IMR-90 (cell line): ENCODE results near the gene BRF1. TPM values are rescaled to one million over a fixed set of nuclear protein-coding genes. Genes with fewer than 3 reads are reported as not detected.

Source experiments
- ATAC-seq: fragments of 200-7000 bp; cut with Tn5 transposase; 2 replicates; pipeline ENCODE4 v1.9.1; 2020; ENCODE audit warnings: low read depth, mild to moderate bottlenecking, moderate library complexity
- BruUV-seq: library from RNA; stranded (reverse); fragments of 400-500 nt; replicated peaks from 2 replicates; lab custom pipeline; 2021; lab: Mats Ljungman, UMichigan
- CTCF ChIA-PET: fragments of 300-600 bp; formaldehyde crosslinking; extraction: SDS; loops from one replicate; lab custom pipeline; 2021; ENCODE audit warnings: antibody characterized with exemption; lab: Yijun Ruan, JAX
- POLR2A ChIA-PET: fragments of 300-600 bp; sonication (Branson Sonifier 250); formaldehyde crosslinking; loops from one replicate; lab custom pipeline; 2022; ENCODE audit warnings: antibody characterized with exemption; ENCODE audit not compliant: unreplicated experiment; lab: Charles Lee
- DNase-seq: peaks from one replicate; pipeline ENCODE4 v3.0.0; 2013
- H2AFZ ChIP-seq: replicated peaks from 2 replicates; pipeline ENCODE3; 2013; ENCODE audit warnings: low read length, mild to moderate bottlenecking; ENCODE audit not compliant: poor library complexity
- H2AK5ac ChIP-seq: 2 replicates; pipeline ENCODE4 v1.6.1; 2013; ENCODE audit warnings: low read depth, low read length, inconsistent platforms
- H2AK9ac ChIP-seq: replicated peaks from 2 replicates; pipeline ENCODE3; 2013; ENCODE audit warnings: mild to moderate bottlenecking, low read depth, low read length, moderate library complexity; ENCODE audit not compliant: poor library complexity
- H2BK120ac ChIP-seq: 2 replicates; pipeline ENCODE4 v1.6.1; 2013; ENCODE audit warnings: low read depth, low read length, inconsistent platforms
- H2BK15ac ChIP-seq: 3 replicates; pipeline ENCODE4 v1.6.1; 2013; ENCODE audit warnings: low read depth, low read length, inconsistent platforms
- H2BK20ac ChIP-seq: 2 replicates; pipeline ENCODE4 v1.6.1; 2013; ENCODE audit warnings: low read depth, mild to moderate bottlenecking, inconsistent platforms, low read length, moderate library complexity
- H2BK5ac ChIP-seq: 2 replicates; pipeline ENCODE4 v1.6.1; 2013; ENCODE audit warnings: mild to moderate bottlenecking, low read depth, low read length, inconsistent platforms; ENCODE audit not compliant: poor library complexity, severe bottlenecking
- H3K14ac ChIP-seq: replicated peaks from 2 replicates; pipeline ENCODE4 v1.6.1; 2013; ENCODE audit warnings: low read depth, low read length, inconsistent platforms
- H3K18ac ChIP-seq: 2 replicates; pipeline ENCODE4 v1.6.1; 2013; ENCODE audit warnings: low read depth, low read length, control low read depth
- H3K23ac ChIP-seq: 2 replicates; pipeline ENCODE4 v1.6.1; 2013; ENCODE audit warnings: low read depth, low read length, inconsistent platforms
- H3K27ac ChIP-seq: 2 replicates; pipeline ENCODE4 v1.5.1; 2013; ENCODE audit warnings: mild to moderate bottlenecking, control low read depth, low read length; ENCODE audit not compliant: insufficient read depth
- H3K27me3 ChIP-seq: 2 replicates; pipeline ENCODE4 v1.6.1; 2013; ENCODE audit warnings: low read length; ENCODE audit not compliant: control insufficient read depth, insufficient read depth
- H3K36me3 ChIP-seq: 2 replicates; pipeline ENCODE4 v1.6.1; 2013; ENCODE audit warnings: low read length, mixed read lengths; ENCODE audit not compliant: control insufficient read depth, insufficient read depth
- H3K4ac ChIP-seq: 2 replicates; pipeline ENCODE4 v1.6.1; 2013; ENCODE audit warnings: low read depth, low read length, inconsistent platforms
- H3K4me1 ChIP-seq: 2 replicates; pipeline ENCODE4 v1.6.1; 2013; ENCODE audit warnings: low read length, mixed read lengths; ENCODE audit not compliant: control insufficient read depth, insufficient read depth
- H3K4me2 ChIP-seq: 2 replicates; pipeline ENCODE4 v1.6.1; 2013; ENCODE audit warnings: low read depth, mild to moderate bottlenecking, control low read depth, low read length, moderate library complexity
- H3K4me3 ChIP-seq: 2 replicates; pipeline ENCODE4 v1.5.1; 2013; ENCODE audit warnings: low read depth, mild to moderate bottlenecking, control low read depth, low read length, moderate library complexity; ENCODE audit not compliant: insufficient read depth
- H3K56ac ChIP-seq: 2 replicates; pipeline ENCODE4 v1.6.1; 2013; ENCODE audit warnings: low read length, inconsistent platforms; ENCODE audit not compliant: insufficient read depth; ENCODE audit errors: extremely low read depth
- H3K79me1 ChIP-seq, 2 experiments: 2 replicates each; pipeline ENCODE4 v1.6.1; 2013; ENCODE audit warnings: low read length in 2 of 2, inconsistent platforms in 1 of 2, low read depth in 1 of 2
- H3K9ac ChIP-seq: 2 replicates; pipeline ENCODE4 v1.6.1; 2013; ENCODE audit warnings: low read depth, low read length, control low read depth
- H3K9me1 ChIP-seq: 2 replicates; pipeline ENCODE4 v1.6.1; 2013; ENCODE audit warnings: low read length, inconsistent platforms; ENCODE audit not compliant: insufficient read depth
- H3K9me3 ChIP-seq: 2 replicates; pipeline ENCODE4 v1.6.1; 2013; ENCODE audit warnings: low read length; ENCODE audit not compliant: control insufficient read depth, insufficient read depth
- H4K20me1 ChIP-seq: 2 replicates; pipeline ENCODE4 v1.6.1; 2013; ENCODE audit warnings: low read length, inconsistent platforms; ENCODE audit not compliant: insufficient read depth
- H4K5ac ChIP-seq: 2 replicates; pipeline ENCODE4 v1.6.1; 2013; ENCODE audit warnings: mild to moderate bottlenecking, low read depth, low read length, control low read depth
- H4K8ac ChIP-seq, 2 experiments: 2 replicates each; pipeline ENCODE4 v1.6.1; 2013; ENCODE audit warnings: low read depth in 2 of 2, low read length in 2 of 2, control low read depth in 1 of 2, inconsistent platforms in 1 of 2
- H4K91ac ChIP-seq: 2 replicates; pipeline ENCODE4 v1.6.1; 2013; ENCODE audit warnings: low read depth, low read length, inconsistent platforms; ENCODE audit not compliant: insufficient read depth
- BHLHE40 ChIP-seq: fragments of 150-350 bp; IDR thresholded peaks from 2 replicates; pipeline ENCODE4 v1.6.1; 2016; ENCODE audit warnings: mild to moderate bottlenecking, low read depth, low read length
- CEBPB ChIP-seq: IDR thresholded peaks from 2 replicates; pipeline ENCODE4 v1.6.1; 2012; ENCODE audit warnings: low read depth, low read length, improper control_type of control experiment
- CTCF ChIP-seq: conservative IDR thresholded peaks from 2 replicates; pipeline ENCODE4 v1.5.1; 2012; ENCODE audit warnings: mild to moderate bottlenecking, low read depth, low read length, improper control_type of control experiment
- ELK1 ChIP-seq: fragments of 150-350 bp; IDR thresholded peaks from 2 replicates; pipeline ENCODE4 v1.6.1; 2016; ENCODE audit warnings: low read depth, mild to moderate bottlenecking, low read length, moderate library complexity, borderline replicate concordance
- FOS ChIP-seq: fragments of 150-350 bp; IDR thresholded peaks from 2 replicates; pipeline ENCODE4 v1.6.1; 2016; ENCODE audit warnings: low read depth, low read length
- MAFK ChIP-seq: IDR thresholded peaks from 2 replicates; pipeline ENCODE4 v1.6.1; 2012; ENCODE audit warnings: low read depth, low read length, improper control_type of control experiment
- MXI1 ChIP-seq: IDR thresholded peaks from 2 replicates; pipeline ENCODE4 v1.6.1; 2012; ENCODE audit warnings: low read depth, mild to moderate bottlenecking, low read length, moderate library complexity, borderline replicate concordance
- NFE2L2 ChIP-seq: fragments of 150-350 bp; IDR thresholded peaks from 2 replicates; pipeline ENCODE4 v1.6.1; 2016; ENCODE audit warnings: low read depth, mild to moderate bottlenecking, low read length
- POLR2A ChIP-seq: IDR thresholded peaks from 2 replicates; pipeline ENCODE4 v1.6.1; 2012; ENCODE audit warnings: mild to moderate bottlenecking, low read depth, low read length
- RAD21 ChIP-seq: IDR thresholded peaks from 2 replicates; pipeline ENCODE4 v1.6.1; 2012; ENCODE audit warnings: low read length, improper control_type of control experiment
- RCOR1 ChIP-seq: IDR thresholded peaks from 2 replicates; pipeline ENCODE4 v1.6.1; 2012; ENCODE audit warnings: mild to moderate bottlenecking, low read length, improper control_type of control experiment; ENCODE audit not compliant: insufficient replicate concordance
- RFX5 ChIP-seq: IDR thresholded peaks from 2 replicates; pipeline ENCODE4 v1.8.0; 2012; ENCODE audit warnings: low read depth, mild to moderate bottlenecking, low read length, moderate library complexity
- SMC3 ChIP-seq: fragments of 150-350 bp; IDR thresholded peaks from 2 replicates; pipeline ENCODE4 v1.6.1; 2016; ENCODE audit warnings: low read depth, mild to moderate bottlenecking, antibody characterized with exemption, low read length, moderate library complexity
- USF2 ChIP-seq: fragments of 150-350 bp; IDR thresholded peaks from 2 replicates; pipeline ENCODE4 v1.6.1; 2017; ENCODE audit warnings: mild to moderate bottlenecking, antibody characterized with exemption, low read length, low read depth
- WGBS, 2 experiments: methylation state at CpG; one replicate each; pipeline versions ENCODE4 v1.1.5 to v1.1.7; 2013; ENCODE audit warnings: missing lambda C conversion rate in 2 of 2; ENCODE audit not compliant: insufficient read length in 1 of 2; ENCODE audit errors: extremely low coverage in 2 of 2; 5-methylcytosine and 5-hydroxymethylcytosine counted together
- dilution Hi-C: fragments of 300-500 bp; cut with HindIII; formaldehyde crosslinking; loops from one replicate; pipeline ENCODE4 v1.14.3; 2018; ENCODE audit warnings: low sequenced_read_pairs; ENCODE audit not compliant: unreplicated experiment
- in situ Hi-C: fragments of 300-500 bp; cut with MboI; formaldehyde crosslinking; loops from 3 replicates; pipeline ENCODE4 v1.14.3; 2019; ENCODE audit warnings: low sequenced_read_pairs, inconsistent platforms, mixed read lengths
- intact Hi-C: fragments of 100-400 bp; cut with micrococcal nuclease; formaldehyde crosslinking; loops from 2 replicates; pipeline ENCODE4 v1.10.0; 2022
- polyA plus RNA-seq, 3 experiments: library from polyadenylated mRNA; depleted of rRNA; stranded (reverse); fragments of >200 nt; gene quantifications; 2 replicates each; pipeline ENCODE4 v1.2.3, GENCODE V29; 2012; ENCODE audit warnings: low replicate concordance in 1 of 3
- total RNA-seq: library from RNA; depleted of rRNA; stranded (reverse); fragments of >200 nt; gene quantifications from 2 replicates; pipeline ENCODE4 v1.2.3, GENCODE V29; 2012

The BRF1 gene
- total and polyA plus RNA-seq, 2 of the 4 experiments (the other 2 are of a cell fraction): 12.4 to 16.7 TPM

GRCh38 chr14:105228562-105228961 is 72.2 kb downstream of the BRF1 start:
- no peak overlapping the region for H3K18ac ChIP-seq
- ATAC-seq (no peak), DNase-seq (no peak)
- BruUV-seq: no TSS peak
- H3K36me3 ChIP-seq: peaks cover 15% of the 10 kb centered on the region
- no peak overlapping the region for H3K4me2 ChIP-seq
- no peak overlapping the region for H3K4ac ChIP-seq
- no peak overlapping the region for H4K8ac ChIP-seq
- H2BK5ac ChIP-seq: no peak overlapping the region
- H2AFZ ChIP-seq: no peak overlapping the region
- no peaks in the 10 kb centered on the region for H3K9me1 ChIP-seq
- H2AK5ac ChIP-seq: no peak overlapping the region
- WGBS, 2 experiments: 75% methylated on average over 7 of the region's 17 CpGs; no CpG with 5 or more reads in 1 of the 2 experiments
- no peak overlapping the region for H4K5ac ChIP-seq
- H2BK15ac ChIP-seq: no peak overlapping the region
- H2BK20ac ChIP-seq: no peak overlapping the region
- no peak overlapping the region for H3K23ac ChIP-seq
- ChIA-PET CTCF (no interaction called here), POLR2A (no interaction called here)
- H3K56ac ChIP-seq: no peak overlapping the region
- H3K9me3 ChIP-seq: no peaks in the 10 kb centered on the region
- H2AK9ac ChIP-seq: peak overlapping the region; percentile 25
- no peak overlapping the region for H3K27ac ChIP-seq
- no peak overlapping the region for H3K14ac ChIP-seq
- no peak overlapping the region for H2BK120ac ChIP-seq
- intact Hi-C loops: no loop called here
- dilution Hi-C loops: no loop called here
- H3K4me1 ChIP-seq: no peaks in the 10 kb centered on the region
- no peaks in the 10 kb centered on the region; the same call in 1 of the 2 replicates for H4K20me1 ChIP-seq
- H3K79me1 ChIP-seq: peaks cover 0 to 7% of the 10 kb centered on the region in 2 experiments; a peak in 1 of 4 replicates
- H4K91ac ChIP-seq: no peak overlapping the region
- no peaks in the 10 kb centered on the region for H3K27me3 ChIP-seq
- TF ChIP-seq RCOR1 (no peak), CTCF (no peak), CEBPB (no peak), BHLHE40 (no peak), MAFK (no peak), USF2 (no peak), NFE2L2 (no peak), FOS (no peak), RFX5 (no peak), SMC3 (no peak), POLR2A (no peak), ELK1 (no peak), RAD21 (no peak), MXI1 (no peak)
- no peak overlapping the region for H3K9ac ChIP-seq
- no peak overlapping the region for H3K4me3 ChIP-seq
- in situ Hi-C loops: no loop called here
